NCI-H2029 treated with DMSO at 0.1 percent for 48 hours (cell line): ENCODE results near the gene TCTN1.

ENCODE experiments used
- DNase-seq: peaks from one replicate; lab custom pipeline; 2025; lab: John Stamatoyannopoulos, UW

Gene TCTN1

GRCh38 chr12:110680032-110680431, 66.1 kb downstream of the TCTN1 start:
- no peak for DNase-seq

GRCh38 chr12:110683888-110684287, 70.0 kb downstream of the TCTN1 start:
- DNase-seq: no peak

GRCh38 chr12:110684312-110684836, 70.4 kb downstream of the TCTN1 start:
- DNase-seq: peak; percentile 8

- no peak for DNase-seq
These were observed 72.5 kb downstream of the TCTN1 start for GRCh38 chr12:110686294-110686903.

- DNase-seq: no peak
These were observed 73.7 kb downstream of the TCTN1 start for GRCh38 chr12:110687396-110688169.

GRCh38 chr12:110688446-110689280, 74.7 kb downstream of the TCTN1 start, which contains the start of gene HVCN1:
TSS of gene HVCN1 (minus strand) at chr12:110689115. CDS start at chr12:110683245, 5,870 bp downstream.
- DNase-seq: no peak

- DNase-seq: no peak
These were observed 75.6 kb downstream of the TCTN1 start for GRCh38 chr12:110689281-110690126.

- no peak for DNase-seq
These were observed 76.2 kb downstream of the TCTN1 start for GRCh38 chr12:110690127-110690430.

- no peak for DNase-seq
These were observed 79.8 kb downstream of the TCTN1 start for GRCh38 chr12:110693731-110694130.

GRCh38 chr12:110694330-110694901, 80.5 kb downstream of the TCTN1 start:
- no peak for DNase-seq

GRCh38 chr12:110696283-110696682, 82.4 kb downstream of the TCTN1 start:
- DNase-seq: no peak

GRCh38 chr12:110697236-110697635, 83.3 kb downstream of the TCTN1 start:
- no peak for DNase-seq

GRCh38 chr12:110698171-110698902, 84.4 kb downstream of the TCTN1 start:
- DNase-seq: peak; percentile 35
